ENCODE data around the gene ELP2. TPM values are rescaled to one million over a fixed set of nuclear protein-coding genes. Genes with fewer than 3 reads are reported as not detected.

ELP2 gene
- polyA plus RNA-seq, 1 donor (not counting 4 experiments of a cell fraction or from before 2014, with no cell fraction given) = 74.6 TPM

- no peak overlapping the region for H3K27ac ChIP-seq (ENCODE audit: control insufficient read depth, insufficient read depth, low read length)
- H3K9me3 ChIP-seq (ENCODE audit: control insufficient read depth, low read depth, low read length) = no peaks in the 10 kb centered on the region
- no peak overlapping the region for H3K4me3 ChIP-seq (ENCODE audit: control insufficient read depth in 2 of 3, extremely low read depth in 1 of 3, insufficient read depth in 2 of 3, low read depth in 1 of 3, low read length in 3 of 3)
- no peaks in the 10 kb centered on the region for H3K9me1 ChIP-seq (ENCODE audit: control insufficient read depth, extremely low read depth, insufficient read depth, low read length)
- no peak for FAIRE-seq
- H3K4me1 ChIP-seq (ENCODE audit: control insufficient read depth, extremely low read depth, insufficient read depth, low read length) = peaks cover 6% of the 10 kb centered on the region
- H3K36me3 ChIP-seq (ENCODE audit: control insufficient read depth in 2 of 2, extremely low read depth in 1 of 2, insufficient read depth in 2 of 2, low read length in 2 of 2) = no peaks in the 10 kb centered on the region
- H3K27me3 ChIP-seq (ENCODE audit: control insufficient read depth, extremely low read depth, insufficient read depth, low read length) = no peaks in the 10 kb centered on the region
- no peak overlapping the region for H2AFZ ChIP-seq (ENCODE audit: control insufficient read depth, low read length)
- H3K4me2 ChIP-seq (ENCODE audit: control insufficient read depth, extremely low read depth, insufficient read depth, low read depth, low read length) = no peak overlapping the region
- TF ChIP-seq CTCF (optimal IDR thresholded peaks at IDR 0.05 in 1 of 3, IDR thresholded peaks at IDR 0.05 in 1 of 3, conservative IDR thresholded peaks at IDR 0.05 in 1 of 3; ENCODE audit: extremely low read depth in 1 of 3, insufficient read depth in 2 of 3, low read length in 3 of 3) (no peak), EZH2 (IDR thresholded peaks at IDR 0.05; ENCODE audit: low read length) (no peak)
- H3K79me2 ChIP-seq (ENCODE audit: control insufficient read depth, insufficient read depth, low read length) = no peaks in the 10 kb centered on the region
- dilution Hi-C loops (cut with MboI; ENCODE audit: extremely low pct_ligation_motif_present, low sequenced_read_pairs) = no loop called here
- H3K9ac ChIP-seq (ENCODE audit: control insufficient read depth, extremely low read depth, insufficient read depth, low read length) = no peak overlapping the region
- no peak for DNase-seq (ENCODE audit: low read depth, low spot score)
- no peaks in the 10 kb centered on the region for H4K20me1 ChIP-seq (ENCODE audit: control insufficient read depth, extremely low read depth, insufficient read depth, low read length)
These were observed 61.6 kb downstream of the ELP2 start for GRCh38 chr18:36191286-36191685.

GRCh38 chr18:36191711-36192110 lies 62.0 kb downstream of the ELP2 start:
- Histone ChIP-seq H3K9me1 (ENCODE audit: control insufficient read depth, extremely low read depth, insufficient read depth, low read length) (no peaks in the 10 kb centered on the region), H3K79me2 (ENCODE audit: control insufficient read depth, insufficient read depth, low read length) (no peaks in the 10 kb centered on the region), H2AFZ (ENCODE audit: control insufficient read depth, low read length) (no peak overlapping the region), H3K9me3 (ENCODE audit: control insufficient read depth, low read depth, low read length) (no peaks in the 10 kb centered on the region), H4K20me1 (ENCODE audit: control insufficient read depth, extremely low read depth, insufficient read depth, low read length) (no peaks in the 10 kb centered on the region), H3K4me2 (ENCODE audit: control insufficient read depth, extremely low read depth, insufficient read depth, low read depth, low read length) (no peak overlapping the region), H3K27me3 (ENCODE audit: control insufficient read depth, extremely low read depth, insufficient read depth, low read length) (no peaks in the 10 kb centered on the region), H3K4me3 (ENCODE audit: control insufficient read depth in 2 of 3, extremely low read depth in 1 of 3, insufficient read depth in 2 of 3, low read depth in 1 of 3, low read length in 3 of 3) (no peak overlapping the region), H3K27ac (ENCODE audit: control insufficient read depth, insufficient read depth, low read length) (no peak overlapping the region), H3K9ac (ENCODE audit: control insufficient read depth, extremely low read depth, insufficient read depth, low read length) (no peak overlapping the region), H3K4me1 (ENCODE audit: control insufficient read depth, extremely low read depth, insufficient read depth, low read length) (peaks cover 5% of the 10 kb centered on the region), H3K36me3 (ENCODE audit: control insufficient read depth in 2 of 2, extremely low read depth in 1 of 2, insufficient read depth in 2 of 2, low read length in 2 of 2) (no peaks in the 10 kb centered on the region)
- dilution Hi-C loops (cut with MboI; ENCODE audit: extremely low pct_ligation_motif_present, low sequenced_read_pairs) = no loop called here
- FAIRE-seq (no peak), DNase-seq (ENCODE audit: low read depth, low spot score) (no peak)
- TF ChIP-seq EZH2 (IDR thresholded peaks at IDR 0.05; ENCODE audit: low read length) (no peak), CTCF (optimal IDR thresholded peaks at IDR 0.05 in 1 of 3, IDR thresholded peaks at IDR 0.05 in 1 of 3, conservative IDR thresholded peaks at IDR 0.05 in 1 of 3; ENCODE audit: extremely low read depth in 1 of 3, insufficient read depth in 2 of 3, low read length in 3 of 3) (no peak)
